ENCODE measurements around the gene SKAP1.
A peak's percentile ranks its signal among the peaks of the same experiment; 100 is the strongest.

The SKAP1 gene

DNA sequence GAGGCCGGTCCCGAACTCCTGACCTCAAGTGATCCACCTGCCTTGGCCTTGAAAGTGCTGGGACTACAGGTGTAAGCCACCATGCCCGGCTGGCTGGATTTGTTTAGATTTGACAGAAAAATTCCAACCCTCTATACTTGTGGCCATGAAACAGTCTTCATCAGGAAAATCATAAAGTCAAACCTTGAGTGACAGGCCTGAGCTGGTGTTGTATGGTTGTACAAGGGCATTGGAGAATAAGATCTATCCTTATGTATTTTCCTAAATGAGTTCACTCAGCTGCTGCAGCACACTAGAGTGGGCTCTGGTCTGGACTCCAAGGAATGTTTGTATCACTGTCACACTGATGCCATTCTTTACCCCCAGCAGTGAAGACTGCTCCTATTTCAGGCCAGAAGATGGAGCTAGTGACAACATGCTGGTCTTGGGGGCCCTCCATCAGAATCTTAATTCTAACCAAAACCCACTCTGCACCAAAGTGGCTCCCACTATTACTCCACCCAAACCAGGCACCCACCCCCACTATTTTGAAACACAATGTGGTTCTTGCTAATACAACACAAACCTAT is 295.0 kb downstream of the SKAP1 start:
- DNase-seq: no peak

DNA sequence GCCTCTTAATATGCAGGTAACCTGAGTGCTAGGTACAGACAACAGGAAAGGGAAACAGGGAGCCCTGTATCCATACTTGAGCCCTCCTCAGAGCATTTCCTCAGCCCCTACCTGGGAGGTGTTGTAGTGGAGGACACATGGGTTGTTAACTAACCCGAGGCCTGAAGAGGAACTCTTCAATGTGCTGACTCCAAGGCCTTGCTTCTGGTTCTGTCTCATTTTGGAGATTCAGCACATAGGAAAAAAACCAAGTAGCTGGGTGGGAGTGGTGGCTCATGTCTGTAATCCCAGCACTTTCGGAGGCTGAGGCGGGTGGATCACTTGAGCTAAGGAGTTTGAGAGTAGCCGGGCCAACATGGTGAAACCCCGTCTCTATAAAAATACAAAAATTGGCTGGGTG is 297.6 kb downstream of the SKAP1 start:
- DNase-seq: no peak

DNA sequence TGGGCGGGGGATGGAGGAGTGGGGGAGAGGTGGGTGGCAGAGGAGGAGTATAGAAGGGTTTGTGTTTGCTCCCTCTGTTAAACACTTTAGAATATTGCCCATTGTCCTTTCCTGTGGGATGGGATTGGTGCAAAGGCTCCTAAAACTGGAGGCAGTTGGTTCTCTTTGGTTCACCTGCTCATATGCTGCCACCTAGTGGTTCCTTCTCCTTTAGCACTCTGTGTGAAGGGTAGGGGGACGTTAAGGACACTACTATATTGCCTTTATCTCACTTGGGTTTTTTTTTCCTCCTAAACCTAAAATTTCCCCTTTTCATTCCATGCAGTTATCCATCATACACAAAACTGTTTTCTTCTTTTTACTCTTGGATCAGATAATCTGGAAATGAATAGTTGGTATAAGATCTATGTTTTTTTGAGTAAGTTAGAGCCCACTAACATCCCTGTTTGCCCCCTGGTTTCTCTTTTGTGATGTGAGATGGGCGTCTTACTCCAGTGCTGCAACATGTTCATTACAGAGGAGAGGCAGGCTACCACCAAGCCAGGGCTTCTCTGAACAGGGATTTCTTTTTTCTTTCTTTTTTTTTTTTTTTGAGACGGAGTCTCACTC is 298.7 kb downstream of the SKAP1 start:
- DNase-seq: peak; percentile 67

DNA sequence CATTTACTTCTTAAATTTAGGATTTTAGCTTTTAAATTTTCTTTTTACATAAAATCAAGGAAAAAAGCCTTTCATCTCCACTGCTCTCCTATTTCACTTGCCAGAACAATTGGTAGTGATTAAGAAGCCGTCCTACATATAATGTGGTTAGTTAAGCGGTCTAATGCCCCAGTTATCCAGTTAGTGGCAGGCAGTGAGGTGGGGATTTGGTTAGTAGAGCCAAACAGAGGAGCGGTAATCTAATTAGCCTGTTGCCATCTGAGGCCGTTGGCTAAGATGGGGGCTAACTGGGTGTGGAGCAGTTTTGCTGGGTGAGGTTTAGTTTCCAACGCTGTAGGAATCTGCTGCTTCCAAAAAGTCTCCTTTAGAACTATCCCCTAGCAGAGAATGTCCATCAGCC is 300.0 kb downstream of the SKAP1 start:
- DNase-seq: no peak

DNA sequence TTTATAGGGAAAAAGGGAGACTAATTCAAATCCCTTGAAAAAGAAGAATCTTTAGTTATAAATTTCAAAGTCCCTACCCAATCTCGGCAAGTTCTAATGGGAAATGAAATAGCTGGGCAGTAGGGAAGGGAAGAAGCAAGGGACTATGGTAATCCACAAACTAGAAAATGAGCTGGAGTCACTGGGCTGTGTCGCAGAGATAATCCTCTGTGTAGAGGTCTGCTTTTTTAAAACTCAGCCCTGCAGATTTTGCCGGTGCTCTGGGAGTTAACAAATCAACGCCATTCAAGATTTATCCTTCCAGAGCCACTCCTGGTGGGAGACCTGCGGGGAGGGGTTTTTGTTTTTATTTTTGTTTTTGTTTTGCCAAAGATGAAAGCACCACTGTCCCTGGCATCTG is 301.6 kb downstream of the SKAP1 start:
- no peak for DNase-seq

DNA sequence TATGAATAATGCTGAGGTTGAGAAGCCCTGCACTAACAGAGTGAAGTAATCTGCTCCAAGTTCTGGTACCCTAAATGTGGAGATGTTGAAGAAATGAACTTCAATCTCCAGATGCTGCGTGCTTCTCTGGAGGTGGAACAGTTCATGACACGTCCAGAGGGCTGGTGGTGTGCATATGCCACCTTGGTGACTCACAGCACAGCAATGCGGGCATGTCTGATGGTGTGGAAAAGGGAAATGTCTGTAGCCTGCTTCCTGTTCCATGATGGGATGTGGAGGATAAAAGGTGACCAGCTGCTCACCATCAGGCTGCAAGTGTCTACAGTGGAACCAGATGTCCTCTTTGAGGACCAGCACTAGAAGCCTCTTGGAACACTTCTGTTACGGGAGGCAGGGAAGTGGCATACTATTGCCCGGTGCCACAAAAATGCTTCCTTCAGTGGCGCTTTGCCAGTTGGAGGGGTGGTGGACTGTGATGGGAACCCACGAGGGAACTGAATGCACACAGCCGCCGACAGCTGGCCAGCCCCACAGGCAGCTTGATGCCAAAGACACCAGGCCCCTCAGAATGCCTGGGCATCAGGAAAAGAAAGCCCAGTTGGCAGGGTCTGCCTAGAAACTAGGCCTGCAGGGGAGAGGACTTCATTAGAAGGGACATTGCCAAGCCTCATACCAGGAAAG is 302.5 kb downstream of the SKAP1 start:
- no peak for DNase-seq

DNA sequence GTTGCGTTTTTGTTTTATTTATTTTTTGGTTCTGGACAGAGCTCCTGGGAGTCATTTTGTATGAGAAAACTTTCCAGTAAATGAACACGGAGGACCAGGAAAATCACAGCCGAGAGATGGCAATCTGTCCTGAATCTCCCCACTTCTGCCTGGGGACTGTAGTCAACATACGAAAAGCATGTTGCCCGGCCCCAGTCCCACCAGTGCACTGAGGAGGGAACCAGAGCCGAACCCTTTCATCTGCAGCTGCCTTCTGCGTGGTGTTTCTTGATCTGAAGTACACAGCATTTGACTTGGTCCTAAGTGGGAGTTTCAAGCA is 303.5 kb downstream of the SKAP1 start:
- DNase-seq: no peak

DNA sequence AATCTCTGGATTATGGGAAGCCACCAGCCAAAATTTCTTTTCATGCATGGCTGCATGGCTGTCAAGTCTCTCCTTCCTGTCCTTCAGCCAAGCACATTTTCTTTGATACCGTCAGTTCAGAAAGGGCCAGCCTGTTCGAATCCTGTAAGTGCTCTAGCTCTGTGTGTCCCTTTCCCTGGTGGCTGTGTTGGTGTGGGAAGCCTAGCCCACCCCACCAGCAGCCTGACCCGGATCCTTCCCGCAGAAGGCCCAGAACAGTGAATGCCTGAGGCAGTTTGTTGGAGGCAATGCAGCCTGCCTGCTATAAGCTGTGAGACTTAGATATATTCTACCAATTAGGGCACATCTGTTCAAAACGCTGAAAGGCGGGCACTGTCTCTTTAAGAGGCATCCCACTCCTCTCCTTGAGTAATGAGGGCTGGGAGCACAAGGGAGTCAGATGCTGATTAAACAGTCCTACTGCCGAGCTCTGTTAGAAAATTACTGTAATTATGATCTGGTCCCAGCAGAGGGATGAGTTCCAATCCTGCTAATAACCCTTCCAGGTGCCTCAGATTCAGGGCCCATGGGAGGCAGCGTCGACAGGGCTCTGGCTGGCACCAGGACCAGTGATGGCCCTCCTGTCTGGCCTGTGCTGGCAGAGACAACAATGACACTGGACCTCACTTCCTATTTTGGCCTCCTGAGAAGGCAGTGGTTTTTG is 304.0 kb downstream of the SKAP1 start:
- no peak for DNase-seq

DNA sequence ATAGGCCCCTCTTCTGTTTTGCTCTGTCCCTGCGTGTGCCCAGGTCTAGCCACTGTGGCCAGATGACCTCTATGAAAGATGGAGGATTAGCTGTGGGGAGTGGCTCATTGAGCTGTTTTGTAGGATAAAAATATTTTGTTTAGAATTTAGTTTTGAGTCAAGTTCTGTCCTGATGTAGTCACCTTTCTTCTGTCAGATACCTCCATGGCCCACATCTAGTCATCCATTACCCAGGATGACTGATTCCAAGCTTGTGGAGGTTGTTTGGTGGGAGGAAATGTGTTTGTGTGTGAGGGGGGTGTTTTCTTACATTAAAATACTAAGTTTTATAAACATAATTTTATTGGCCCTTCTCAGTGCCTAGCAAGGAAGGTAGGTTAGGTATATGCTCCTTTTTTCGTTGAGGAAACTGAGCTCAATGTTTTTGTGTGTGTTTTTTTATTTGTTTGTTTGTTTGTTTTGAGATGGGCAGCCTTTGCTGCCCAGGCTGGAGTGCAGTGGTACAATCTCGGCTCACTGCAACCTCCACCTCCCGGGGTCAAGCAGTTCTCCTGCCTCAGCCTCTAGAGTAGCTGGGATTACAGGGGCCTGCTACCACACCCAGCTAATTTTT is 306.1 kb downstream of the SKAP1 start:
- no peak for DNase-seq

DNA sequence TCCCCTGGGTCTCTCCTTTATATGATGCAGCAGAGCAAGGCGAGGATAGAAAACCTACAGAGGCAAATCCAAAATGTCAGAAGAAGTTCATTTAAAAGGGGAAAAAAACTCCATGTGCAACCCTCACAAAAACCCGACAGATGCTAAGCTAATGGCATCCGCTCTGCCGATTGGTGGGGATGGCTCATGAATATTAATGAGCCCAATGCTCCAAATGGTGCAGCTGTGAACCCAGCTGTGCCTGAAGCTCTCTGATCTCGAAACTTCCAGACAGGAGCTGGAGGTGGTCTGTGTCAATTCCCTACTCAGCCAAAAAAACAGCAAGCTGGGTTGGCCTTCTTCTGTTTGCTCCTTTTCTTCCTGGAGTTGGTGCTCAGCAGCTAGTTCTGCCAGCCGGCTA is 306.9 kb downstream of the SKAP1 start:
- DNase-seq: no peak

DNA sequence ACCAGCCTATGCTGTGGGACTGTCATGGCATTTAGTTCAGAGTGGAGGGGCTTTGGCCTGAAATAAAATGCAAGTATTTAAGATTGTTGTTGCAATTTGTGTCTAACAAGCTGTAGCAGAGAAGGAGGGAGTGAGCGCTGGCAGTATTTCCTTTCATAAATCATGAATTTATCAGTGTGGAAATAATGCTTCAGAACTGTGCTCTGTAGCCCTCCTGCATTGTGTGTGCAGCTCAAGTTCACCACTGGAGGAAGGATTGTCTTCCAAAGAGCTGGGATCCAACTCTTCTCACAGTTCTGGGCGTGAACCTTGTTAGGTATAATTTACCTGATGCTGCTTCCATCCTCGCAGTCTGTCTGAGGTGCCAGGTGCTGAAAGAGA is 307.4 kb downstream of the SKAP1 start:
- no peak for DNase-seq

DNA sequence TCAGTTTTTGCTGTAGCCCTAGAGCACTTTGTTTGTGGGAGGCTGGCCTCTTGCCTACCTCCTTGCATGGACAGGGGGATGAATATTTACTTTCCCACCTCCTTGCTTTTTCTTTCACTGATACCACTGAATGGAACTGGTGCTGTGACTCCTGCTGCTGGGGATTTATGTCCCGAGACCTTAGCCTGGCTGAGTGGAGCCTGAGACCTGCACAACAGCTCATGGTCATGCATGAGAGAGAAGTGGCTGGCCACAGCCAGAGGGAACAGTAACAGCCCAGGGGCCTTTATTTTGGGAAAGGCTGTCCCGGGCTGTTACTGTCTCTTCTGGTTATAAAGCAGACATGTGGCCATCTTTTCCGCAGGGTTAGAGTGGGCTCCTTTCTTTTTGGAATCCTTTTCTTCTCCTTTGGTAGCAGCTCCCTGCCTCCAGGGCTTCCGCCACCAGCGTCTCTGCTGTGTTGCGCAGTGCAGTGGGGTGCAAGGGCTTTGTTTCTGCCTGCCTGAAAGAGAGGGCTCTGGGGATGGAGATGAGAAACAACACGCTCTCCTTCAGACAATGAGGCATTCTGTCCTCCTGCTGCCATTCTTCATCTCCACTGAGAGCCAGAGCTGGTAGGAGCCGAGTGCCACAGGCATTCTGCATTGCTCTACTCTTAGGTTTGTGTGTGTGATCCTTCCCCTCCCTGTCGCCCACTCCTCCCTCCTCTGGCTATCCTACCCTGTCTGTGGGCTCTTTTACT is 307.9 kb downstream of the SKAP1 start:
- DNase-seq: no peak

DNA sequence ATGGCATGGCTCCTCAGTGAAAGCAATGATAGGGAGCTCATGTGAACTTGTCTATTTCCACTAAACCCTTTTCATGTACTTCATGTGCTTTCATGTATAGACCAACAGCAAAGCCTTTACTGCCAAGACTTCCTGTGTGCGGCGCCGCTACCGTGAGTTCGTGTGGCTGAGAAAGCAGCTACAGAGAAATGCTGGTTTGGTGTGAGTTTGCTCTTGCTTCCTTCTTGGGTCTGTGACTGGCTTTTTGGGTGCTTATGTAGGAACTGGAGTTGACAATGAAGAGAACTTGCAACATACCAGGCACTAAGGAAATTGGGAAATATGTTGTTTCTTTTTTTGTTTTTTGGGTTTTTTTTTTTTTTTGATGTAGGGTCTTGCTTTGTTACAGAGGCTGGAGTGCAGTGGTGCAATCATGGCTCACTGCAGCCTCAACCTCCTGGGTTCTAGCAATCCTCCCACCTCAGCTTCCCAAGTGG is 316.8 kb downstream of the SKAP1 start:
- DNase-seq: peak; percentile 75

DNA sequence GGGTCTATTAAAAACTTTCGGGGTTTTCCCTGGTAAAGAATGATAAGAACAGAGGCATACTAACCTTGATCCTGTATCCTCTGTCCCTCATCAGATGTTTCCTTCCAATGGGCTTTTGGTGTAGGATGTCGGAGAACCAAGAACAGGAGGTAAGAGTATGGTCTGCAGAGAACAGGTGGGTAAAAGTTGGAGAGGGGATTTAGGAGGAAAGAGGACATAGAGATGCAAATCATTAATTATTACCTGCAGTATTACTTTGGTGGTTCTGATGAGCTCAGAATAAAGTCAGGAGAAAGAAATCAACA is 318.1 kb downstream of the SKAP1 start:
- no peak for DNase-seq

DNA sequence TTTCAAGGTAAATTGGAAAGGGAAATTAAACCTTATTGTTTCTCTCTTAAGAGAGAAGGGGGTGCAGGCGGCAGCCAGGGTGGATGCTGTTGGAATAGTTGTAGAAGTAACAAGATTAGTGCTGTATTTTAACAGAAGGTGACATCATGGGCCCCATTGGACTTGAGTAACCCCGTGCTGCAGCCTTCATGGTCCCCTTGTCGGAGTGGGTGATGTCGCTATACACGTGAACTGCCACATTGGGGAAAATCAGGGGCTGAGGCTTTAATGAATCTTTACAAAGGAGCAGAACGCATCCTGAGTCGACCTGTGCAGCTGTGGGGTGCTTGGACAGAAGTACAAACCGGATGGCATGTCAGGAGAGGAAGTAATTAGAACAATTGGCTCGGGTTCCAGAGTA is 319.3 kb downstream of the SKAP1 start:
- no peak for DNase-seq

DNA sequence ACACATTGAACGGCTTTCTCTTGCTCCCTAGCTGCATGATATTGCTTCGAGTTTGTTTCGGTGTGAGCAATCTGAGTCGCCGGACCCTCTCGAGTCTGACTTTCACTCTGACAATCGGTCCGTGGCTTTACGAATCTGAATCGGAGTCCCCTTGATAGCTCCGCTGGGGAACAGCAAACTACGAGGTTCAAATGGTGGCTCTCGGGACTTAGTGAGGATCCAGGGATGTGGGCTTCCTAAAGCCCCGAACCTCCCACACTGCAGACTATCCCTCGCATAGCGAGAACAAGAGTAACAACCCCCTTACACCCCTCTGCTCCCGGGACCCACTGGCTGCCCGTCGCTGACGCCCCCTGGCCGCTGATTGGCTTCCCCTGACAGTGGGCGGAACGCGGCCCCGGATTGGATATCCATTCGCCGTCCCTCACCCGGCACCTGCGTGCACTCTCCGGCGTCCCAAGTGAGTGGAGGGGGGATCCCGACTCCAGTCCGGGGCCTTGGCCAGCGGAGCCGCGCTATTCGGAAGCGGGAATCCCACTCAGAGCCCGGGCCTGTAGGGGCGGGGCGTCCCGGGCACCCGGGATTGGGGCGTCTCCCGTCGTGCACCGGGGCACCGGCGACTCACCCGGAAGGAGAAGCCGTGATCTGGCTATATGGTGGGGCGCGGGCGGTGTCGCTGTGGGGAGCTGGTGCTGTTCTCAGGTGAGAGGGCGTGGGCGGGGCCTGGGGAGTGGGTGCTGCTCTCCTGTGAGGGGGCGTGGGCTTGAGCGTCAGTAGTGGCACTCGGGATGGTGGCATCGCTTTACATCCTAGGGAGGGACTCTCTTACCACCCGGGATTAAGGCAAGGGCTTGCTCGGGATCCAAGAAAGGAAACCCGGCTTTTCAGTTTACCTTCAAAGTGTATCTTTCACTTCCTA is 322.6 kb downstream of the SKAP1 start, which contains the start of gene SNX11:
SNX11 (plus strand) TSS at position 630 of the 919 bp plus-strand sequence. CDS start 4,278 bp downstream, outside the sequence.
- DNase-seq: peak; percentile 98

DNA sequence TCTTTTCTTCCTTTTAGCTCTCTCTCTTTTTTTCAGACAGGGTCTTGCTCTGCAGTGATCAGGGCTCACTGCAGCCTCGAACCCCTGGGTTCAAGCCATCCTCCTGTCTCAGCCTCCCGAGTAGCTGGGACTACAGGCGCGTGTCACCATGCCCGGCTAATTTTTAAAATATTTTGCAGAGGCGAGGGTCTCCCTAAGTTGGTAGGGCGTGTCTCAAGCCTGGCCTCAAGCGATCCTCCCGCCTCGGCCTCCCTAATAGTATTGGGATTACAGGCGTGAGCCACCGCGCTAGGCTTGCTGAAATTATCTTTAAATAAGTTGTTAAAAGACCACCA is 323.2 kb downstream of the SKAP1 start:
- no peak for DNase-seq

DNA sequence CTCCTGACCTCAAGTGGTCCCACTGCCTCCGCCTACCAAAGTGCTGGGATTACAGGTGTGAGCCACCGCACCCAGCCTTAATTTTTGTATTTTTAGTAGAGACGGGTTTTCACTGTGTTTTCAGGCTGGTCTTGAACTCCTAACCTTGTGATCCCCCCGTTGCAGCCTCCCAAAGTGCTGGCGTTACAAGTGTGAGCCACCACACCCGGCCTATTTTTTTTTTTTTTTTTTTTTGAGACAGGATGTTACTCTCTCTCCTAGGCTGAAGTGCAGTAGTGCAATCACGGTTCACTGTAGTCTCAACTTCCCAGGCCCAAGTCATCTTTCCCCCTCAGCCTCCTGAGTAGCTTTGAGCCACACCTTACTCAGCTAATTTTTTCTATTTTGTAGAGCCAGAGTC is 325.6 kb downstream of the SKAP1 start:
- no peak for DNase-seq

DNA sequence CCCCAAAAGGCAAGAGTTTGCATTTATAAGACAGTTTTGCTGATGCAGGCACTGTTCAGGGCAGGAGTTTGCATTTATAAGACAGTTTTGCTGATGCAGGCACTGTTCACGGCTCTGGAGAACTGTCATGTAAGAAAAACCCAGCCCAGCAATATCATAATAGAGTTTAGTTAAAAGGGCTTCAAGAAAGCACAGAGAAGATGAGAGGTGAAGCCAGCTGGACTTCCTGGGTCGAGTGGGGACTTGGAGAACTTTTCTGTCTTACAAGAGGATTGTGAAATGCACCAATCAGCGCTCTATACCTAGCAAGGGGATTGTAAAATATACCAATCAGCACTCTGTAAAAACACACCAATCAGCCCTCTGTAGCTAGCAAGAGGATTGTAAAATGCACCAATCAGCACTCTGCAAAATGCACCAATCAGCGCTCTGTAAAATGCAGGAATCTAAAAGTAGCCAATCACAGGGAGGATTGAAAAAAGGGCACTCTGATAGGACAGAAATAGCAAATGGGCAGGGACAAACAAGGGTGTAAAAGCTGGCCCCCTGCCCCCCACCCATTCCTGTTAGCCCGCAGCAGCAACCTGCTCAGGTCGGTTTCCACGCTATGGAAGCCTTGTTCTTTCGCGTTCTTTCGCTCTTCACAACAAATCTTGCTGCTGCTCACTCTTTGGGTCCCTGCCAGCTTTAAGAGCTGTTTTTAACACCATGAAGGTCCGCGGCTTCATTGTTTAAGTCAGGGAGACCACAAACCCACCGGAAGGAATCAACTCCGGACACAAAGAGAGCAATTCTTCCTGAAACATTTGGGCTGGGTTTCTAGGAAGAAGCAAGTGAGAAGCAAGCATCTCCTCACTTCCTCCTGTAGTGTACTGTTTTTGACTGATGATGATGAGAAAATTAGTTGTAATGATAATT is 327.0 kb downstream of the SKAP1 start:
- DNase-seq: no peak

DNA sequence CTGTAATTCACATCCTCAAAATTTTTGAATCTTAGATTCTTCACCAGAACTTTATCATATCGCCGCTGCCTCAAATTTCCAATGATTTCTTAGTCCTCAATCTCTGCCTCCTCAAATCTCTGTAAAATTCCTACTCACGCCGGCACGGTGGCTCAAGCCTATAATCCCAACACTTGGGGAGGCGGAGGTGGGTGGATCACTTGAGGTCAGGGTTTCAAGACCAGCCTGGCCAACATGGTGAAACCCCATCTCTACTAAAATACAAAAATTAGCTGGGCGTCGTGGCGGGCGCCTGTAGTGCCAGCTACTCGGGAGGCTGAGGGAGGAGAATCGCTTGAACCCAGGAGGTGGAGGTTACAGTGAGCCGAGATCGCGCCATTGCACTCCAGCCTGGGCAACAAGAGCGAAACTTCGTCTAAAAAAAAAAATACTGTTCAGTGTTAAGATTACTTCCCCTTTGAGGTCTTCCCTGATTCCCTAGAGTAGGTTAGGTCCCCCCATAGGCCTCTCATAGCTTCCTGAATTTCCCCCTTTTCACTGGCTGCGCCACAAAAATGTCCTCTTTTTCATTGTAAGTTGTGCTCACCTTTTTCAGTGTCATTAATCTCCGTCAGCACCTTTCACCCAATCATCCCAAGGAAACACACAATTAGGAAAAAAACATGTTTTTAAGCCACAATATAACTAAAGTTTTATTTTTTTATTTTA is 327.8 kb downstream of the SKAP1 start:
- DNase-seq: no peak

All from CD4-positive, alpha-beta T cell treated with Interleukin-17A for 4 hours (primary cell).